ENCODE results near the gene CPSF3.

The CPSF3 gene

GRCh38 chr2:9480157-9480556 lies 56.7 kb downstream of the CPSF3 start:
- Histone ChIP-seq H3K27me3 (ENCODE audit: control insufficient read depth in 1 of 2, insufficient read depth in 2 of 2, low read length in 2 of 2) (no peaks in the 10 kb centered on the region), H3K9me3 (ENCODE audit: control insufficient read depth in 1 of 2, low read length in 2 of 2) (no peaks in the 10 kb centered on the region), H3K9ac (ENCODE audit: low read depth in 1 of 2, low read length in 2 of 2) (no peak overlapping the region), H3K4me1 (ENCODE audit: control insufficient read depth in 1 of 2, insufficient read depth in 2 of 2, low read length in 2 of 2) (peaks cover 8 to 13% of the 10 kb centered on the region in 2 donors), H3K4me3 (ENCODE audit: low read depth in 1 of 2, low read length in 2 of 2) (no peak overlapping the region), H3K27ac (ENCODE audit: low read depth, low read length) (no peak overlapping the region), H3K36me3 (ENCODE audit: control insufficient read depth in 1 of 2, insufficient read depth in 2 of 2, low read length in 2 of 2) (peaks cover 37 to 63% of the 10 kb centered on the region in 2 donors)

GRCh38 chr2:9483107-9483506 lies 59.7 kb downstream of the CPSF3 start:
- no peak overlapping the region for H3K27ac ChIP-seq (ENCODE audit: low read depth, low read length)
- H3K9me3 ChIP-seq (ENCODE audit: control insufficient read depth in 1 of 2, low read length in 2 of 2), result no peaks in the 10 kb centered on the region
- no peaks in the 10 kb centered on the region for H3K4me1 ChIP-seq (ENCODE audit: control insufficient read depth in 1 of 2, insufficient read depth in 2 of 2, low read length in 2 of 2)
- no peak overlapping the region for H3K4me3 ChIP-seq (ENCODE audit: low read depth in 1 of 2, low read length in 2 of 2)
- peaks cover 45 to 86% of the 10 kb centered on the region in 2 donors for H3K36me3 ChIP-seq (ENCODE audit: control insufficient read depth in 1 of 2, insufficient read depth in 2 of 2, low read length in 2 of 2)
- no peak overlapping the region for H3K9ac ChIP-seq (ENCODE audit: low read depth in 1 of 2, low read length in 2 of 2)
- H3K27me3 ChIP-seq (ENCODE audit: control insufficient read depth in 1 of 2, insufficient read depth in 2 of 2, low read length in 2 of 2), result no peaks in the 10 kb centered on the region

- Histone ChIP-seq H3K36me3 (ENCODE audit: control insufficient read depth in 1 of 2, insufficient read depth in 2 of 2, low read length in 2 of 2) (peaks cover 40 to 90% of the 10 kb centered on the region in 2 donors), H3K9me3 (ENCODE audit: control insufficient read depth in 1 of 2, low read length in 2 of 2) (no peaks in the 10 kb centered on the region)
Observed at GRCh38 chr2:9484533-9484932, 61.1 kb downstream of the CPSF3 start.

GRCh38 chr2:9488583-9489547 lies 65.4 kb downstream of the CPSF3 start:
- H3K9ac ChIP-seq (ENCODE audit: low read depth in 1 of 2, low read length in 2 of 2), result no peak overlapping the region
- H3K4me1 ChIP-seq (ENCODE audit: control insufficient read depth in 1 of 2, insufficient read depth in 2 of 2, low read length in 2 of 2), result no peaks in the 10 kb centered on the region
- no peaks in the 10 kb centered on the region for H3K9me3 ChIP-seq (ENCODE audit: control insufficient read depth in 1 of 2, low read length in 2 of 2)
- H3K27ac ChIP-seq (ENCODE audit: low read depth, low read length), result no peak overlapping the region
- no peaks in the 10 kb centered on the region for H3K27me3 ChIP-seq (ENCODE audit: control insufficient read depth in 1 of 2, insufficient read depth in 2 of 2, low read length in 2 of 2)
- H3K4me3 ChIP-seq (ENCODE audit: low read depth in 1 of 2, low read length in 2 of 2), result no peak overlapping the region
- H3K36me3 ChIP-seq (ENCODE audit: control insufficient read depth in 1 of 2, insufficient read depth in 2 of 2, low read length in 2 of 2), result peaks cover 57 to 97% of the 10 kb centered on the region in 2 donors

More at GRCh38 chr2:9484533-9484932, 61.1 kb downstream of the CPSF3 start:
- H3K27ac ChIP-seq (ENCODE audit: low read depth, low read length), result no peak overlapping the region
- no peak overlapping the region for H3K4me3 ChIP-seq (ENCODE audit: low read depth in 1 of 2, low read length in 2 of 2)
- no peaks in the 10 kb centered on the region for H3K4me1 ChIP-seq (ENCODE audit: control insufficient read depth in 1 of 2, insufficient read depth in 2 of 2, low read length in 2 of 2)
- H3K27me3 ChIP-seq (ENCODE audit: control insufficient read depth in 1 of 2, insufficient read depth in 2 of 2, low read length in 2 of 2), result no peaks in the 10 kb centered on the region
- no peak overlapping the region for H3K9ac ChIP-seq (ENCODE audit: low read depth in 1 of 2, low read length in 2 of 2)

DNA sequence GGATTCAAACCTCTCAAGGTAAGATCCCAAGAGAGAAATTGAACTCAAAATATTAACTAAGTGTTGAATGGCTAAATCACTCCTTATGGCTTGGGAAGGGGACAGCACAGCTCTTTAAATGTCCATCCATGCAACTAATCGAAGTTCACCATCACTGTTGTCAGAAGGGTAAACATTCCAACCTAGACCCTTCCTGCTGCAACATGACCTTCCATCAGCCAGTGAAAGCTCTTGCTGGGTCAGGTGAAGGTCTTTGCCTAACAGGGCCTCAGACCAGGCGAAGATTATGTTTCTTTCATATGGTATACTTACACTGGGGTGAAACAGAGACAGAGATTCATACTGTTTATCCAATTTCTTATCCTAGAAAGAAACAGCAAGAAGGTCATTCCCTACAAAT lies 67.3 kb downstream of the CPSF3 start:
- H3K27ac ChIP-seq (ENCODE audit: low read depth, low read length), result no peak overlapping the region
- H3K4me3 ChIP-seq (ENCODE audit: low read depth in 1 of 2, low read length in 2 of 2), result no peak overlapping the region
- H3K4me1 ChIP-seq (ENCODE audit: control insufficient read depth in 1 of 2, insufficient read depth in 2 of 2, low read length in 2 of 2), result no peaks in the 10 kb centered on the region
- no peaks in the 10 kb centered on the region for H3K9me3 ChIP-seq (ENCODE audit: control insufficient read depth in 1 of 2, low read length in 2 of 2)
- peaks cover 53 to 92% of the 10 kb centered on the region in 2 donors for H3K36me3 ChIP-seq (ENCODE audit: control insufficient read depth in 1 of 2, insufficient read depth in 2 of 2, low read length in 2 of 2)
- no peak overlapping the region for H3K9ac ChIP-seq (ENCODE audit: low read depth in 1 of 2, low read length in 2 of 2)
- H3K27me3 ChIP-seq (ENCODE audit: control insufficient read depth in 1 of 2, insufficient read depth in 2 of 2, low read length in 2 of 2), result no peaks in the 10 kb centered on the region

- Histone ChIP-seq H3K27ac (ENCODE audit: low read depth, low read length) (no peak overlapping the region), H3K27me3 (ENCODE audit: control insufficient read depth in 1 of 2, insufficient read depth in 2 of 2, low read length in 2 of 2) (no peaks in the 10 kb centered on the region), H3K4me3 (ENCODE audit: low read depth in 1 of 2, low read length in 2 of 2) (no peak overlapping the region), H3K9ac (ENCODE audit: low read depth in 1 of 2, low read length in 2 of 2) (no peak overlapping the region), H3K9me3 (ENCODE audit: control insufficient read depth in 1 of 2, low read length in 2 of 2) (no peaks in the 10 kb centered on the region), H3K4me1 (ENCODE audit: control insufficient read depth in 1 of 2, insufficient read depth in 2 of 2, low read length in 2 of 2) (no peaks in the 10 kb centered on the region), H3K36me3 (ENCODE audit: control insufficient read depth in 1 of 2, insufficient read depth in 2 of 2, low read length in 2 of 2) (peaks cover 58 to 88% of the 10 kb centered on the region in 2 donors)
Observed at GRCh38 chr2:9492927-9493326, 69.5 kb downstream of the CPSF3 start.

GRCh38 chr2:9493478-9493877 lies 70.0 kb downstream of the CPSF3 start:
- peaks cover 59 to 87% of the 10 kb centered on the region in 2 donors for H3K36me3 ChIP-seq (ENCODE audit: control insufficient read depth in 1 of 2, insufficient read depth in 2 of 2, low read length in 2 of 2)
- no peaks in the 10 kb centered on the region for H3K9me3 ChIP-seq (ENCODE audit: control insufficient read depth in 1 of 2, low read length in 2 of 2)
- no peak overlapping the region for H3K4me3 ChIP-seq (ENCODE audit: low read depth in 1 of 2, low read length in 2 of 2)
- H3K27me3 ChIP-seq (ENCODE audit: control insufficient read depth in 1 of 2, insufficient read depth in 2 of 2, low read length in 2 of 2), result no peaks in the 10 kb centered on the region
- no peak overlapping the region for H3K27ac ChIP-seq (ENCODE audit: low read depth, low read length)
- H3K9ac ChIP-seq (ENCODE audit: low read depth in 1 of 2, low read length in 2 of 2), result no peak overlapping the region
- H3K4me1 ChIP-seq (ENCODE audit: control insufficient read depth in 1 of 2, insufficient read depth in 2 of 2, low read length in 2 of 2), result no peaks in the 10 kb centered on the region

DNA sequence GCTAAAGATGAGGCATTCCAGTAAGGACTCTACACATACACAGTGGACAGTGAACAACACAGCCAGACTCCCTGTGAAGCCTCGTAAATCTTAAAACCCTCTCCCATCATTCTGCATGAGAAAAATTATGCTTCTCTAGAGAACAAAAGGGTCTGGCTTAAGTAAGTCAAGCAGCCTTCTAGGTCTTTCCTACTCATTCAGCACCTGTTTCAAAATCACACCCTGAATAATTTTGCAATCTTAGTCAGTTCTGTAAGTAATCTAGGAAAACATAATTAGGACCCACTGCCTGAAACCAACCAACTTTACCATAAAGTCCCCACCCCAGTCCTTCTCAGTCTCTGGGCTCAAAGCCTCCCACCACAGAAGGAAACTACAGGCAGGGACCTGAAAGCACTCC lies 70.6 kb downstream of the CPSF3 start:
- Histone ChIP-seq H3K36me3 (ENCODE audit: control insufficient read depth in 1 of 2, insufficient read depth in 2 of 2, low read length in 2 of 2) (peaks cover 61 to 86% of the 10 kb centered on the region in 2 donors), H3K27ac (ENCODE audit: low read depth, low read length) (no peak overlapping the region), H3K27me3 (ENCODE audit: control insufficient read depth in 1 of 2, insufficient read depth in 2 of 2, low read length in 2 of 2) (no peaks in the 10 kb centered on the region), H3K9ac (ENCODE audit: low read depth in 1 of 2, low read length in 2 of 2) (no peak overlapping the region), H3K4me1 (ENCODE audit: control insufficient read depth in 1 of 2, insufficient read depth in 2 of 2, low read length in 2 of 2) (no peaks in the 10 kb centered on the region), H3K9me3 (ENCODE audit: control insufficient read depth in 1 of 2, low read length in 2 of 2) (no peaks in the 10 kb centered on the region), H3K4me3 (ENCODE audit: low read depth in 1 of 2, low read length in 2 of 2) (no peak overlapping the region)

DNA sequence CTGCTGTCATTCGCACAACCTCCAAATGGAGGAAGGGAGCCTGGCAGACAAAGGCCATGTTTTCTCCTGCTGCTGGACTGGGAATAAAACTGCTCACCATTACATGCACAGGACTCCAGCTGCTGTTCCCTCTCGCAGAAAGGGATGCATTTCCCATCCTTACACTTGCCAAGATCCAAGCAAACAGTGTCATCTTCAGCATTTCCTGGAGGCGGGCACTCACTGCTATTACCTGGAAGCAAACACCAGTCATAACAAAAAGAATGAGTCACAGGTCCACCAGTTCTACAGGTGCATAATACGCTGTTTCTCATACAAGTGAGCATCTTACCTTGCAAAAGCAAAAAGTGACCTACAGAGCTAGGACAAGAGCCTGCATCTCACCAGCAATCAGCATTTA lies 73.6 kb downstream of the CPSF3 start:
- Histone ChIP-seq H3K36me3 (ENCODE audit: control insufficient read depth in 1 of 2, insufficient read depth in 2 of 2, low read length in 2 of 2) (peaks cover 48 to 74% of the 10 kb centered on the region in 2 donors), H3K9ac (ENCODE audit: low read depth in 1 of 2, low read length in 2 of 2) (no peak overlapping the region), H3K27me3 (ENCODE audit: control insufficient read depth in 1 of 2, insufficient read depth in 2 of 2, low read length in 2 of 2) (no peaks in the 10 kb centered on the region), H3K27ac (ENCODE audit: low read depth, low read length) (no peak overlapping the region), H3K4me1 (ENCODE audit: control insufficient read depth in 1 of 2, insufficient read depth in 2 of 2, low read length in 2 of 2) (no peaks in the 10 kb centered on the region), H3K9me3 (ENCODE audit: control insufficient read depth in 1 of 2, low read length in 2 of 2) (no peaks in the 10 kb centered on the region), H3K4me3 (ENCODE audit: low read depth in 1 of 2, low read length in 2 of 2) (no peak overlapping the region)

DNA sequence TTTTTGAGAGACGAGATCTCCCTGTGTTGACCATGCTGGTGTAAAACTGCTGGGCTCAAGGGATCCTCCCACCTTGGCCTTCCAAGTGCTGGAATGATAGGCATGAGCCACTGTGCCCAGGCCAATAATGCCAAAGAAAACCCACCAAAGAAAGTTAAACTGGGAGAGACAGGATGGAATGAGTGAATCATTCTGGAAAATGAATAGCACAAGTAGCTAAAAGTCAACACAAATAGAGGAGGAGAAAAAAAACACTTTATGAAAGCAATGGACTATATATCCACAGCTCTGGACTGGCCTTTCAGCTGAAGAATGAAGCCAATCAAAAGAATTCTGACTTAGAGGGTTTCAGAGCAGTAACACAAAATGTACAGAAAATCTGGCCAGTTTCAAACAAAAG lies 74.8 kb downstream of the CPSF3 start:
- H3K27ac ChIP-seq (ENCODE audit: low read depth, low read length), result no peak overlapping the region
- no peaks in the 10 kb centered on the region for H3K4me1 ChIP-seq (ENCODE audit: control insufficient read depth in 1 of 2, insufficient read depth in 2 of 2, low read length in 2 of 2)
- no peaks in the 10 kb centered on the region for H3K27me3 ChIP-seq (ENCODE audit: control insufficient read depth in 1 of 2, insufficient read depth in 2 of 2, low read length in 2 of 2)
- no peak overlapping the region for H3K4me3 ChIP-seq (ENCODE audit: low read depth in 1 of 2, low read length in 2 of 2)
- H3K9me3 ChIP-seq (ENCODE audit: control insufficient read depth in 1 of 2, low read length in 2 of 2), result no peaks in the 10 kb centered on the region
- H3K9ac ChIP-seq (ENCODE audit: low read depth in 1 of 2, low read length in 2 of 2), result no peak overlapping the region
- peaks cover 45 to 69% of the 10 kb centered on the region in 2 donors for H3K36me3 ChIP-seq (ENCODE audit: control insufficient read depth in 1 of 2, insufficient read depth in 2 of 2, low read length in 2 of 2)
